Suprapubic skin (tissue), 4 donors: ENCODE results near the gene ETS2. TPM values are rescaled to one million over a fixed set of nuclear protein-coding genes. Genes with fewer than 3 reads are reported as not detected.
"Not testable (repeated sequence)": the region's sequence is repeated elsewhere in the genome, so short reads cannot be mapped to it uniquely, and the experiment has no call there.

Source experiments
- DNase-seq, 2 donors: peaks; one replicate each; pipeline ENCODE4 v3.0.0-alpha.2; 2019; ENCODE audit warnings: low spot score in 2 of 2
- H3K27ac ChIP-seq: fragments of 200-600 bp; sonication (generic); one replicate; pipeline ENCODE4 v1.5.1; 2019
- H3K27me3 ChIP-seq: fragments of 200-600 bp; sonication (generic); one replicate; pipeline ENCODE4 v1.5.1; 2019
- H3K36me3 ChIP-seq: fragments of 200-600 bp; sonication (generic); one replicate; pipeline ENCODE4 v1.5.1; 2019
- H3K4me1 ChIP-seq: fragments of 200-600 bp; sonication (generic); one replicate; pipeline ENCODE4 v1.5.1; 2019
- H3K4me3 ChIP-seq: fragments of 200-600 bp; sonication (generic); one replicate; pipeline ENCODE4 v1.5.1; 2019; ENCODE audit warnings: mild to moderate bottlenecking
- H3K9me3 ChIP-seq: fragments of 200-600 bp; sonication (generic); one replicate; pipeline ENCODE4 v1.5.1; 2019
- EP300 ChIP-seq: sonication (generic); formaldehyde crosslinking; IDR thresholded peaks from one replicate; pipeline ENCODE4 v1.6.1; 2017; ENCODE audit warnings: antibody characterized with exemption
- POLR2A ChIP-seq, 2 donors: fragments of 450-650 bp; IDR thresholded peaks; one replicate each; pipeline ENCODE4 v1.6.1; 2017; ENCODE audit warnings: antibody characterized with exemption in 2 of 2, mild to moderate bottlenecking in 2 of 2, moderate library complexity in 2 of 2
- POLR2AphosphoS5 ChIP-seq, 3 donors: sonication (generic); formaldehyde crosslinking; IDR thresholded peaks; one replicate each; pipeline ENCODE4 v1.6.1; 2017; ENCODE audit warnings: antibody characterized with exemption in 3 of 3
- WGBS: methylation state at CpG from one replicate; pipeline ENCODE4 v1.1.5; 2018; 5-methylcytosine and 5-hydroxymethylcytosine counted together
- total RNA-seq, 4 donors: library from RNA; depleted of rRNA; stranded (reverse); fragments of >200 nt; gene quantifications; one replicate each; pipeline ENCODE4 v1.1.0, GENCODE V29; 2016
- TF ChIP-seq, protein P1 (sequence below), 2 donors: fragments of 200-600 bp in 1 of 2; fragments of 450-650 bp in 1 of 2; sonication (generic) in 1 of 2; IDR thresholded peaks; one replicate each; pipeline ENCODE4 v1.5.1; 2016 to 2019; ENCODE audit warnings: antibody characterized with exemption in 2 of 2, mild to moderate bottlenecking in 1 of 2, moderate library complexity in 1 of 2

Gene ETS2
- total RNA-seq, 4 donors from 2014 or later: 198 to 510 (median 416) TPM

DNA sequence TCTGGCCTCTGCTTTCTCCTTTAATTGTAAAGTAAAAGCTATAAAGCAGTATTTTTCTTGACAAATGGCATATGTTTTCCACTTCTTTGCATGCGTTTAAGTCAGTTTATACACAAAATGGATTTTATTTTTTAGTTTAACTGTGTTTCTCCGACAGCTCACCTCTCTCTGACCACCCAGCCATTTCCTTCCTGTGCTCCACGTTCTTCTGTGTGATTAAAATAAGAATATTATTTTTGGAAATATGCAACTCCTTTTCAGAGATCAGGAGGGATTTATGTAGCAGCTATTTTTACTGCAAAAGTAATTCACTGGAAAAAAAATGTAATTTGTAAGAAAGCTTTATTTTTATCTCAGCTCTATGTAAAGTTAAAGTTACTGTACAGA lies 18.0 kb downstream of the ETS2 start:
- Histone ChIP-seq H3K4me1 (peaks cover 24% of the 10 kb centered on the region), H3K36me3 (peaks cover 54% of the 10 kb centered on the region), H3K4me3 (no peak overlapping the region), H3K27me3 (no peaks in the 10 kb centered on the region), H3K27ac (no peak overlapping the region), H3K9me3 (no peaks in the 10 kb centered on the region)
- DNase-seq: no peak
- no peak for TF ChIP-seq POLR2AphosphoS5 (IDR thresholded peaks at IDR 0.05)
- TF ChIP-seq EP300: no peak
- TF ChIP-seq, protein P1, sequence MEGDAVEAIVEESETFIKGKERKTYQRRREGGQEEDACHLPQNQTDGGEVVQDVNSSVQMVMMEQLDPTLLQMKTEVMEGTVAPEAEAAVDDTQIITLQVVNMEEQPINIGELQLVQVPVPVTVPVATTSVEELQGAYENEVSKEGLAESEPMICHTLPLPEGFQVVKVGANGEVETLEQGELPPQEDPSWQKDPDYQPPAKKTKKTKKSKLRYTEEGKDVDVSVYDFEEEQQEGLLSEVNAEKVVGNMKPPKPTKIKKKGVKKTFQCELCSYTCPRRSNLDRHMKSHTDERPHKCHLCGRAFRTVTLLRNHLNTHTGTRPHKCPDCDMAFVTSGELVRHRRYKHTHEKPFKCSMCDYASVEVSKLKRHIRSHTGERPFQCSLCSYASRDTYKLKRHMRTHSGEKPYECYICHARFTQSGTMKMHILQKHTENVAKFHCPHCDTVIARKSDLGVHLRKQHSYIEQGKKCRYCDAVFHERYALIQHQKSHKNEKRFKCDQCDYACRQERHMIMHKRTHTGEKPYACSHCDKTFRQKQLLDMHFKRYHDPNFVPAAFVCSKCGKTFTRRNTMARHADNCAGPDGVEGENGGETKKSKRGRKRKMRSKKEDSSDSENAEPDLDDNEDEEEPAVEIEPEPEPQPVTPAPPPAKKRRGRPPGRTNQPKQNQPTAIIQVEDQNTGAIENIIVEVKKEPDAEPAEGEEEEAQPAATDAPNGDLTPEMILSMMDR (IDR thresholded peaks at IDR 0.05): no peak
- TF ChIP-seq POLR2A (IDR thresholded peaks at IDR 0.05): no peak
- 71% methylated on average over 3 of the region's 3 CpGs for WGBS

DNA sequence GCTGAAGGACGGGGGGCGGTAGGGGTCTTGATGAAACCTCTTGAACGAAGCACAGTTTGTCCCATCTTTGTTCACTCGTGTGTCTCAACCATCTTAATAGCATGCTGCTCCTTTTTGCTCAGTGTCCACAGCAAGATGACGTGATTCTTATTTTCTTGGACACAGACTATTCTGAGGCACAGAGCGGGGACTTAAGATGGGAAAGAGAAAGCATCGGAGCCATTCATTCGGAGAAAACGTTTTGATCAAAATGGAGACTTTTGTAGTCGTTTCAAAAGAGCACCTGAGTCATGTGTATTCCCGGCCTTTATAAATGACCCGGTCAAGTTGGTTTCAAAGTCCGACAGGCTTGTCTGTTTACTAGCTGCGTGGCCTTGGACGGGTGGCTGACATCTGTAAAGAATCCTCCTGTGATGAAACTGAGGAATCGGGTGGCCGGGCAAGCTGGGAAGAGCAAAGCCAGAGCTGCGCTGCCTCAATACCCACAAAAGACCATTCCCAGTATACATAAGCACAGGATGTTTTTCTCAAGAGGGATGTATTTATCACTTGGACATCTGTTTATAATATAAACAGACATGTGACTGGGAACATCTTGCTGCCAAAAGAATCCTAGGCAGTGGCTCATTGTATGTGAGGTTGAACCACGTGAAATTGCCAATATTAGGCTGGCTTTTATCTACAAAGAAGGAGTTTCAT lies 18.5 kb downstream of the ETS2 start:
- Histone ChIP-seq H3K27ac (peak overlapping the region; percentile 58), H3K27me3 (no peaks in the 10 kb centered on the region), H3K4me1 (peaks cover 20% of the 10 kb centered on the region), H3K4me3 (no peak overlapping the region), H3K9me3 (no peaks in the 10 kb centered on the region), H3K36me3 (peaks cover 49% of the 10 kb centered on the region)
- 72% methylated on average over 19 of the region's 19 CpGs for WGBS
- TF ChIP-seq POLR2AphosphoS5 (IDR thresholded peaks at IDR 0.05): no peak
- TF ChIP-seq, protein P1 (IDR thresholded peaks at IDR 0.05): no peak
- no peak for DNase-seq

GRCh38 chr21:38825269-38825668 lies 19.5 kb downstream of the ETS2 start:
- H3K4me3 ChIP-seq: no peak overlapping the region
- H3K9me3 ChIP-seq: no peaks in the 10 kb centered on the region
- TF ChIP-seq POLR2AphosphoS5 (IDR thresholded peaks at IDR 0.05): no peak
- no peak for TF ChIP-seq POLR2A (IDR thresholded peaks at IDR 0.05)
- TF ChIP-seq, protein P1 (IDR thresholded peaks at IDR 0.05): no peak
- no peak for TF ChIP-seq EP300
- no peaks in the 10 kb centered on the region for H3K27me3 ChIP-seq
- 98% methylated on average over 4 of the region's 4 CpGs for WGBS
- peaks cover 39% of the 10 kb centered on the region for H3K36me3 ChIP-seq
- H3K4me1 ChIP-seq: peaks cover 15% of the 10 kb centered on the region
- no peak overlapping the region for H3K27ac ChIP-seq
- no peak for DNase-seq

- WGBS: 73% methylated on average over 2 of the region's 2 CpGs
- DNase-seq: no peak
- TF ChIP-seq, protein P1 (IDR thresholded peaks at IDR 0.05): no peak
- TF ChIP-seq EP300 (no peak), POLR2A (IDR thresholded peaks at IDR 0.05) (no peak)
- H3K27ac ChIP-seq: no peak overlapping the region
- peaks cover 17% of the 10 kb centered on the region for H3K4me1 ChIP-seq
- peaks cover 32% of the 10 kb centered on the region for H3K36me3 ChIP-seq
- H3K4me3 ChIP-seq: no peak overlapping the region
- H3K9me3 ChIP-seq: no peaks in the 10 kb centered on the region
- H3K27me3 ChIP-seq: no peaks in the 10 kb centered on the region
These were observed 20.2 kb downstream of the ETS2 start for GRCh38 chr21:38825921-38826320.

DNA sequence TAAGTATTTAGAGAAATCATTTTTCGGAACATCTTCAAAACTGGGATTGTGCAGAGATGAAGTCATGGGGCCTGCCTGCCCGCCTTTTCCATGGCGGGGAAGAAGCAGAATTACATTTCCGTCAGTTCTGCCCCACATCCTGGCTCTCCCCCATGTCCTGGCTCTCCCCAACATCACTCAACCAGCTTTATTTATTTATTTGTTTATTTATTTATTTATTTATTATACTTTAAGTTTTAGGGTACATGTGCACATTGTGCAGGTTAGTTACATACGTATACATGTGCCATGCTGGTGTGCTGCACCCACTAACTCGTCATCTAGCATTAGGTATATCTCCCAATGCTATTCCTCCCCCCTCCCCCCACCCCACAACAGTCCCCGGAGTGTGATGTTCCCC lies 22.4 kb downstream of the ETS2 start:
- H3K27ac ChIP-seq, H3K4me3 ChIP-seq, DNase-seq, H3K27me3 ChIP-seq, H3K9me3 ChIP-seq: not testable (repeated sequence)
- 95% methylated on average over 7 of the region's 7 CpGs for WGBS
- peaks cover 28% of the 10 kb centered on the region for H3K4me1 ChIP-seq
- peaks cover 11% of the 10 kb centered on the region for H3K36me3 ChIP-seq
